HG02759 (cell line): ENCODE results near the gene NHEJ1.

Experiments used
- ATAC-seq: cut with Tn5 transposase; IDR thresholded peaks from one replicate; pipeline ENCODE4 v1.9.1; 2021; ENCODE audit warnings: mild to moderate bottlenecking, moderate library complexity; ENCODE audit not compliant: unreplicated experiment

NHEJ1 gene

DNA sequence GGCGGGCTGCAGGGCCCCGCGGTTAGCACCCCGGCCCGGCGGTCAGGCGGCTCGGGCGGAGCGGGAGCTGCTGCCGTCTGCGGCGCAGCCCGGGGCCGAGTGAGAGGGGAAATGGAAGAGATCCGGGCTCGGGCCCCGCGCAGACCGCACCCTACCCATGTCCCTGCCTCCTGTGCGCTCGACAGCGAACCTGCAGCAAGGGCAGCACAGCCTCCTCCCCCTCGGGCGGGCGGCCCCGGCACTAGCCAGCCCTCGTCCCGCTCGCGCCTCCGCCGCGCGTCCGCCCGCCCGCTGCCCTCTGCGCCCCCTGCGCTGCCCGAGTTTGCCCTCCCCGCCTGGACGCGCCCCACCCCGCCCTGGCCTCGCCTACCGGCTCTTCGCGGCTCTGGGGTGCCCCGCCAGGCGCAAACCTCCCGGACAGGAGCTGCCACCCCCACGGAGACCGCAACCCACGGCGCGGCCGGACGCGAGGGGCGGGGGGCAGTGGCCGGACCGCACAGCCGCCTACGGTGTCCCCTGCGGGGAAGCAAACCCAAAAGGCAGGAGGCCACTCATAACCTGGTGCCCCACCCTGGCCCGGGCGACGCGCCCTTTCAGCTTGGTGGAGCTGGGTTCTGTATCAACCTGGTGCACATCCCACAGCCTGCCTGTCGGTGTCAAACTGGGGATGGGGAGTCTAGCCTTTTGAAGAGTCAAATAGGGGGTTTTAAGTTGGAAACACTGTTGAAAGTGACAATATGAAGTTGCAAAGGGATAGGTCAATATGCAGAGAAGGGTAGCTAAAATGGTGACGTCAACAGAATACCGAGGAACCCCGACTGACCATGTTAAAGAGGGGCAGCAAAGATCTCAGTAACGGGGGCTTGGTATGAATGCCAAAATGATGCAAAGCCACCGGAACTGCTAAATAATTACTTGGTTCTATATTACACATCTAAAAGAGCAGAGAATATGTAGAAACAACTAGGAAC lies 99.5 kb downstream of the NHEJ1 start, which contains the start of gene IHH:
TSS of gene IHH (minus strand) at position 101 of the 971 bp plus-strand sequence. CDS start 454 bp downstream, outside the sequence.
- ATAC-seq: no peak

- ATAC-seq: no peak
Observed at GRCh38 chr2:219059725-219060682, 100.6 kb downstream of the NHEJ1 start.

DNA sequence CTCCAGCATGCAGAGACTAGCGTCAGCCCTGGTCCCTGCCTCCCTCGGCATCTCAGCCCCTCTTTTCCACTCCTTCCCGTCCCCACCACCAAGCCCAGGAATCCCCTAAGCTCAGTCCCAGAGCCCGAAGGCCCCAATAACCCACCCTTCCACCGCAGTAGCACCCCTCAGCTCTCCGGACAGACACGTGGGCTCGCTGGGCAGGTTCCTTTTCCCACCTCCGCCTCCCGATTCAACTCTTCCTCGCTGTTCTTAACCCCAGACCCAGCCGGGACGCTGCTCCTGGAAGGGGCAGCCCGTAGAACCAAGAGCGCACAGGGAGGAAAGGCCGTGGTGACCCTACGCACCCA lies 101.3 kb downstream of the NHEJ1 start:
- no peak for ATAC-seq

DNA sequence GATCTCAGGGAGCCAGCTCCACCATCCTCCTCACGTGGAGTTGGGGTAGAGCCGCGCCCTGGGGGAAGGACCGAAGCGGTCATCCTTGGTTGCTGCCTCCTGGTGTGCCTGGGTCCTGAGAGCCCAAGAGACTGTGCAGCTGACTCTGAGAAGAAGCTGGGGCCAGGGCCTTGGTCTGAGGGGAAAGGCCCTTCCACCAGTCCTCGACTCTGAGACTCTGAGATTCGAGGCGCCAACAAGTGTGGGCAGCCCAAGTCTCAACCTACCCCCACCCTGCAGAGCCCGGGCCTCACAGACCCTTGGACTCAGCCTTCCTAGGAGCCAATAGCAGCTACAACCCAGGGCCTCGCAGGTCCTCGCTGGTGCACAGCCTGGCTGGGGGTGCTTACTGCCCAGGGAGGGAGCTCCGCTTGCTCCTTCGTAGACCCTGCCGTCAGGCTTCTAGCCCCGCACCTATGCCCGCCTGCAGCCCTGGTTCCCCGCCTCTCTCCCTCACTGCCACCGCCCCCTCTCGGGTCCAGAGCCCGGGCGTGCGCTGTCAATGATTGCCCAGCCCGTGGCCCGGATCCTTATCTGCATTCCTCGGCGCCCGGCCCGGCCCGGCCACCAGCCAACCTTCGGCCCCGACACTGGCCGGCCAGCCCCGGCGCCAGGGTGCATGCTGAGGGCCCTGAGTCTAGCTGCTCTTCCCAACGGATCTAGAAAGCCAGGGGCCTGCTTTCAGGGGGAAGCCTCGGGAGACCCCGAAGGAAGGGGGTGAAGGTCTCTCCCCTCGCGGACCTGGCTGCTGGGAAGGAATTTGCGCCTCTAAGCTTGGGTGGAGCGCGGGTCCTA lies 101.9 kb downstream of the NHEJ1 start:
- no peak for ATAC-seq

DNA sequence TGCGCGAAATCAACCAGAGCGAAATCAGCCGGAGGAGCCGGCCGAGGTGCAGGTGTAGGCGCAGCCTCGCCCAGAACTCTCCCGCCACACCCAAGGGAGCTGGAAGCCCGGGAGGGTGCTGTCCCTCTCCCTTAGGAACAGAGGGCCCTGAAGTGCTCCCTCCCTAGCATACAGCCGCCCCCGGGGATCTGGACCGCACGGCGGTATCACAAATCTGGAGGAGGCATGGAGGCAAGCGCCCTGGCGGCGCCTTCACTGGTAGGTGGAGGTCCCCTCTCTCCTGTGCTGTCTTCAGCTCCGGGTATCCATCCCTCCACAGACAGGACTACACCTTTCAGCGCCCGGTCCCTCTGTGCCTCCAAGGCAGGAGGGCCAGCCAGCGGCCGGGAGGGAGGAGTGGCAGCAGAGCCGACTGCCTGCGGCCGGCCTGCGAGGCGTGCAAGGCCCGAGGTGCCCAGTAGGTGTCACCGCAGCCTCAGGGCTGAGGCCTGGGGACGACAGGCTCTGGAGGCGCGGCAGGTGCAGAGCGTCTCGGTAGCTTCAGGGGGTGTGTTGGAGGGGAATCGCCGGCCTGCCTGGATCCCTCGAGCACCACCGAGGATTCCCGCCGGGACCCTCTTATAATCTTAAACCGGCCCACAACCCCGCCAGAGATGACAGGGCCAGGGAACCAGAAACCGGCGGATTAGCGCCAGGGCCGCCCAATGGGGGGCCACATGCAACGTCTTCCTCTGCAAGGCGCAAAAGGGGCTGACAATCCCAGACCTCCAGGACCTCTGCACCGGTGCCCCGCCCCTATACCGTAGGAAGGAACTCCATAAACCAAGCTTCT lies 102.7 kb downstream of the NHEJ1 start:
- ATAC-seq: peak; percentile 96

GRCh38 chr2:219056896-219057708 lies 103.5 kb downstream of the NHEJ1 start:
- ATAC-seq: no peak

- no peak for ATAC-seq
Observed at GRCh38 chr2:219056176-219056895, 104.3 kb downstream of the NHEJ1 start.

GRCh38 chr2:219054956-219055903 lies 105.4 kb downstream of the NHEJ1 start:
- no peak for ATAC-seq

DNA sequence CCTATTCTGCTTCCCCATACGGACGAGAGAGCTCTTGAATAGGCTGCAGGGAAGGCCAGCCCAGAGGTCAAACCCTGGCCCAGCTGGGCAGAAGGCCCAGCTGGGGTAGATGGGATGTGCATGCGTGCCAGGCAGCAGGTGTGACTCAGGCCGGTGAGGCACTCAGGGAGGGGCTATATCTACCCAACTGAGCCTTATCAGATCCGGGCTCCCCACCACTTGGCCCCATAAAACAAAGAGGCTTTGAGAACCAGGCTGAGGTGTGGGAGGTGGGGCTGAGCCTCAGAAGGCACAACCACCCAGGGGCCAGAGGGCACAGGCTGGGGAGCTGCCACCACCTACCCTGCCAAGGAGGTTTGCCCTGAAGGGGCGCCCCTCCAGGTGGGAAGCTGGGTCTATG lies 111.3 kb downstream of the NHEJ1 start:
- no peak for ATAC-seq

DNA sequence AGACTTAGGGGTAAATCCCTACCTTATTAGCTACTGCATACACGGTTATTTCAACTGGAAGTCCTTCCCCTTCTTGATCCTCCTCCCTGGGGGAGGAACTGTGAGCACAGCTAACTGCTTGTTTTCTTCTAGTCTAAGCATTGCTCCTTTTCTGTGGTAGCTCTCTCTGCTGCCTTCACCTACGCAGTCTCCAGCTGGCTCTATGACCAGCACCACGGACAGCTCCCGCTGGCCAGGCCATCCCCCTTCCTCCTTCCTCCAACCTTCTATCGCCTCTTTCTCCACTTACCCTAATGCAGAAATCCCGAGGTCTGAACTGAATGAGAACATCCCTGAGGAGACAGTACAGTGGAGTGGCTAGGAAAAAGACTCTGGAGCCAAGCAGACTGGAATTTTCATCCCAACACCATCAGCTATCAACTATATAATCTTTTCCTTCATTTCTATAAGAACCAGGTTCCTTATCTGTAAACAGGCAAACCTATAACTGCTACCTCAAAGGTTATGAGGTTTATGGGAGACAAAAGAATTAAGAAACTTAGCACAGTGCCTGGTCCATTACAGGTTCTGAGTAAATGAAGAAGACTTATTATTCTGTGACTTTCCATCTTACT lies 114.6 kb downstream of the NHEJ1 start:
- no peak for ATAC-seq

- no peak for ATAC-seq
Observed at GRCh38 chr2:219042750-219043149, 117.9 kb downstream of the NHEJ1 start.

GRCh38 chr2:219042157-219042556 lies 118.5 kb downstream of the NHEJ1 start:
- no peak for ATAC-seq

DNA sequence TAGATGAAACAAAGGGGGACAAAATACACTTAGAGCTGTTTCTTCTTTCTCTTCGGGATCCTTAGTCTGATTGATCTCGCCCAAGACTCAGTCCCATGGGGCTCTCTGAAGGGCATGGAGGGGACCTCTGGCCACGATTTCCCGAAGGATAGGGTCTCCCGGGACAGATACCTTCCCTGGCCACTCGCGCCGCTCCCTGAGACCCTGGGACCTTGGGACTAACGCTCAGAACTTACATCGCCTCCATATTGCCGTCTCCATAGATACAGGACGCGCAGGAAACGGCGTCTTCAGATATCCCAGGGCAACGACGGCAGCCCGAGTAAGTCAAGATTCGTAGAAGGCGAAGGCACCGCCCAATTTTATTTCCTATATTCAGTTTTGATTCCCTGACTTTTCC lies 119.4 kb downstream of the NHEJ1 start, which contains the start of gene CFAP65:
TSS of gene CFAP65 (minus strand) at position 265 of the 400 bp plus-strand sequence. CDS start 2,468 bp downstream, outside the sequence.
- no peak for ATAC-seq

DNA sequence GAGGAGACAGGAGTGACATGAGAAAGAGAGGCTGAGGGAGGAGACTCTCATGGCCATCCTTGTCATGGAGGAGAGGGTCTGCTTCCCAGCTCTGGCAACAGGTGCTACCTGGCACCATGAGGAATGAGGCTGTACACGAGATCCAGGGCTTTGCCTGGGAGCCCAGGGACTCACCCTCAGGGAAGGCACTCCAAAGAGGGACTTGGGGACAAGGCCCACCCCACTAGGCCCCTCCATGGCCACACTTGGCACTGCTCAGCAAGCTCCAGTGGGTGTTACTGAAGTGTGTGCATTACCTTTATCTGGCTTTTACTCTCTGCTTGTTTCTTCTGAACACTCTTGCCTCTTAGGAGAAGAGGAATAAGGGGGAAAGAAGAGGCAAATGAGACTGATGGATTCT lies 122.0 kb downstream of the NHEJ1 start:
- no peak for ATAC-seq

- no peak for ATAC-seq
Observed at GRCh38 chr2:219037783-219038499, 122.7 kb downstream of the NHEJ1 start.

DNA sequence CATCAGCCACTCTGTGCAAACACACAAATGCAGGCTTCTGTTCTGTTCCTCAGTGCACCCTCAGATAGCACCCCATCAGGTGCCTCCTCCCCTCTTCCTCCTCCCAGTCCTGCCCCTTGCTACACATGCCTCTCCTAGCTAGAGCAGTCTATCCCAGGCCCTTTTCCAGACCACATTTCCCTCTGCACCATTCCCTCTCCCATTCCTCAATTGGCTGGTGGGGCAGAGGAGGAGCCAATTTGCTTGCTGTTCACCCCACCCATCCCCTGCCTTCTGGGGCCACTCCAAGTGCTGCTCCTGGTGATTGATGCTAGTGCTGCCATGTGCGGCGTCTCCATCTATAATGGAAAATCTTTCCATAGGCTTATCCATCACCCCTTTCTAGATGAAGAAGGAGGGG lies 124.7 kb downstream of the NHEJ1 start:
- no peak for ATAC-seq
